ENCODE measurements around the gene EME2.

EME2 gene

GRCh38 chr16:1771188-1771863, 1.3 kb upstream of the EME2 start, which contains the start of gene NME3:
Gene NME3 (minus strand): TSS chr16:1771543. CDS start chr16:1771534, 9 bp downstream.
- no peaks in the 10 kb centered on the region for H3K27me3 ChIP-seq (ENCODE audit: control insufficient read depth, insufficient read depth, low read length)
- H3K4me3 ChIP-seq (ENCODE audit: low read length), result peak within 1 kb of the TSS; percentile 77
- peak within 1 kb of the TSS; percentile 74 for H3K9ac ChIP-seq (ENCODE audit: low read length)
- H3K4me1 ChIP-seq (ENCODE audit: control insufficient read depth, insufficient read depth, low read length), result peaks cover 27% of the 10 kb centered on the region
- no peaks in the 10 kb centered on the region for H3K9me3 ChIP-seq (ENCODE audit: control insufficient read depth, low read length)
- H3K36me3 ChIP-seq (ENCODE audit: control insufficient read depth, insufficient read depth, low read length), result no peaks in the 10 kb centered on the region

DNA sequence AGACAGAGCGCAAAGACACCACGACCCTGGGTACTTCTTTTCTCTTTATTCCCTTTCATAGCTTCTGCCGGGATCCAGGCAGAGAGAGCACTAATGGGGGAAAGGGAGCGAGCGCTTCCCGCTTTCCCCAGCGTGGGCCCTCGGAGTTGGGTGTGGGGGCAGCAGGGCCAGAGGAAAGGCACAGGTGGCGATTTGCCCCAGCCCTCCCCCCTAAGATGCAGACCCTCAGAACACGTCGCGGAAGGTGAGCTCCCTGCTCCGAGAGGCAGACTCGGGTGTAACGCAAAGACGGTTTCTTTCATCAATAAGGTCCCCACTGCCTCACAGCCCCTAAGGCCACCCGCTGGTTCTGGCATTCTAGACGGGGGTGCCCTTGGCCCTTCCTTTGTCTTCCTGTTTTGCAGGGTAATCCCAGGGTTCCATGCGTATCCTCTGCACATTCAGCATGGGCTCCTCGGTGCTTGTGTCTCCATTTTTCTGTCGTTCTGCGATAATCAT, 697 bp upstream of the EME2 start:
- Histone ChIP-seq H3K9me3 (ENCODE audit: control insufficient read depth, low read length) (no peaks in the 10 kb centered on the region), H3K4me3 (ENCODE audit: low read length) (peak overlapping the region; percentile 77), H3K4me1 (ENCODE audit: control insufficient read depth, insufficient read depth, low read length) (peaks cover 27% of the 10 kb centered on the region), H3K27me3 (ENCODE audit: control insufficient read depth, insufficient read depth, low read length) (no peaks in the 10 kb centered on the region), H3K9ac (ENCODE audit: low read length) (peak overlapping the region; percentile 74), H3K36me3 (ENCODE audit: control insufficient read depth, insufficient read depth, low read length) (no peaks in the 10 kb centered on the region)

DNA sequence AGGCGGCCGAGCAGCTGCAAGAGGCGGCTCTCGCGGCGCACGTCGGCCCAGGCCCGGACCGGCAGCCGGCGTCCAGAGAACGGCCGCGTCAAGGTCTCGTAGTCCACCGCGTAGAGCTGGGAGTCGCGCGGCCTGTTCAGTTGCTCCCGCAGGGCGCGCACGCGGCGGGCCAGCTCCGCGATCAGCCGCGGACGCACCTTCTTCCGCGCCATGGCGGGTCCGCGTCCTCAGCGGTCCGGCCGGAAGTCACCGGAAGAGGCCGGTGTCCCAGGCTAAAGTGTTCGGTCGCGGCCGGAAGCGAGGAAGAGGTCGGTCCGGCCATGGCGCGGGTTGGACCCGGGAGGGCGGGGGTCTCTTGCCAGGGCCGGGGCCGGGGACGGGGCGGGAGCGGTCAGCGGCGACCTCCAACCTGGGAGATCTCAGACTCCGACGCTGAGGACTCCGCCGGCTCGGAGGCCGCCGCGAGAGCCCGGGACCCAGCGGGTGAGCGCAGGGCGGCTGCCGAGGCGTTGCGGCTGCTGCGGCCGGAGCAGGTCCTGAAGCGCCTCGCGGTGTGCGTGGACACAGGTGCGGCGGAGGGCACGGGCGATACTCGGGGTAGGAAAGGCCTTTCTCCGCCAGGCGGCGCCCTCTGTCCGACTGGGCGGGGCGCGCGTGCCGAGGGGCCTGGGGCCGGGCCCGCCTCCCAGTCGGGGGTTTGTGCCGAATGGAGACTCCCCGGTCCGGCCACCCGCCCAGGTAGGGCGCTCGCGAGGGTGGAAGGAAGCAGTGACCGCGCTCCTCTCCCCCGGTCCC, 495 bp downstream of the EME2 start, which contains the start of gene MRPS34:
Gene MRPS34, minus strand, starts transcription at position 227 of the 795 bp plus-strand sequence. Its CDS starts 15 bp downstream, at position 212.
- peak within 1 kb of the TSS; percentile 77 for H3K4me3 ChIP-seq (ENCODE audit: low read length)
- peaks cover 27% of the 10 kb centered on the region for H3K4me1 ChIP-seq (ENCODE audit: control insufficient read depth, insufficient read depth, low read length)
- peak within 1 kb of the TSS; percentile 74 for H3K9ac ChIP-seq (ENCODE audit: low read length)
- H3K27me3 ChIP-seq (ENCODE audit: control insufficient read depth, insufficient read depth, low read length), result no peaks in the 10 kb centered on the region
- H3K9me3 ChIP-seq (ENCODE audit: control insufficient read depth, low read length), result no peaks in the 10 kb centered on the region
- no peaks in the 10 kb centered on the region for H3K36me3 ChIP-seq (ENCODE audit: control insufficient read depth, insufficient read depth, low read length)

DNA sequence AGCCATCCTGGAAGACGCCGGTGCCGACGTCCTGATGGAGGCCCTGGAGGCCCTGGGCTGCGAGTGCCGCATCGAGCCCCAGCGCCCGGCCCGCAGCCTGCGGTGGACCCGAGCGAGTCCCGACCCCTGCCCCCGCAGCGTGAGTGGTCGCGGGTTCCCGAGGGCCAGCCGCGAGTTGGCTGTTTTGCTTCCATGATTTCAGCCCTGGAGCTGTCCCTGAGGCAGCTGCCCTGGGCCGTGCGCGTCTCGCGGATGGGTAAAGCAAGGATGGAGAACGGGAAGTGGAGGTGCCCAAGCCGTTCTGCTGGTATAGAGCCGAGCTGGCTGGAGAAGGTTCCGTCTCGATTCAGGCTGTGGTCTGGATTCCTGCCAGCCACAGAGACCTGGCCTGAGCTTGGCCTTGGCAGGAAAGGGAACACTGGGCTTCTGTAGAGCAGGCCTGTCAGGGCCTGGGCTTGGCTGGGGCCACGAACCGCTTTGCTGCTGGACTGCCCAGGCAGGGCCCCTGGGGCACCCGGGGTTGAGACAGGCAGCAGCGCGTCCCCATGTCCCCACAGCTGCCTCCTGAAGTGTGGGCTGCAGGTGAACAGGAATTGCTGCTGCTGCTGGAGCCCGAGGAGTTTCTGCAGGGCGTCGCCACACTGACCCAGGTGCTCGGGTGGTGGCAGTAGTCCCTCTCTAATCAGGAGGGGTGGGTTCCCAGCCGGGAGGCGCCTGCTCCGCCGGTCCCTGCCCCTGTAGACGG, 1.3 kb downstream of the EME2 start:
- Histone ChIP-seq H3K4me3 (ENCODE audit: low read length) (peak overlapping the region; percentile 77), H3K36me3 (ENCODE audit: control insufficient read depth, insufficient read depth, low read length) (no peaks in the 10 kb centered on the region), H3K4me1 (ENCODE audit: control insufficient read depth, insufficient read depth, low read length) (peaks cover 27% of the 10 kb centered on the region), H3K27me3 (ENCODE audit: control insufficient read depth, insufficient read depth, low read length) (no peaks in the 10 kb centered on the region), H3K9ac (ENCODE audit: low read length) (peak overlapping the region; percentile 74), H3K9me3 (ENCODE audit: control insufficient read depth, low read length) (no peaks in the 10 kb centered on the region)

- Histone ChIP-seq H3K4me1 (ENCODE audit: control insufficient read depth, insufficient read depth, low read length) (peaks cover 27% of the 10 kb centered on the region), H3K4me3 (ENCODE audit: low read length) (no peak overlapping the region), H3K9ac (ENCODE audit: low read length) (peak overlapping the region; percentile 74), H3K36me3 (ENCODE audit: control insufficient read depth, insufficient read depth, low read length) (no peaks in the 10 kb centered on the region), H3K27me3 (ENCODE audit: control insufficient read depth, insufficient read depth, low read length) (no peaks in the 10 kb centered on the region), H3K9me3 (ENCODE audit: control insufficient read depth, low read length) (no peaks in the 10 kb centered on the region)
These were observed 1.8 kb downstream of the EME2 start for GRCh38 chr16:1774448-1774780.

DNA sequence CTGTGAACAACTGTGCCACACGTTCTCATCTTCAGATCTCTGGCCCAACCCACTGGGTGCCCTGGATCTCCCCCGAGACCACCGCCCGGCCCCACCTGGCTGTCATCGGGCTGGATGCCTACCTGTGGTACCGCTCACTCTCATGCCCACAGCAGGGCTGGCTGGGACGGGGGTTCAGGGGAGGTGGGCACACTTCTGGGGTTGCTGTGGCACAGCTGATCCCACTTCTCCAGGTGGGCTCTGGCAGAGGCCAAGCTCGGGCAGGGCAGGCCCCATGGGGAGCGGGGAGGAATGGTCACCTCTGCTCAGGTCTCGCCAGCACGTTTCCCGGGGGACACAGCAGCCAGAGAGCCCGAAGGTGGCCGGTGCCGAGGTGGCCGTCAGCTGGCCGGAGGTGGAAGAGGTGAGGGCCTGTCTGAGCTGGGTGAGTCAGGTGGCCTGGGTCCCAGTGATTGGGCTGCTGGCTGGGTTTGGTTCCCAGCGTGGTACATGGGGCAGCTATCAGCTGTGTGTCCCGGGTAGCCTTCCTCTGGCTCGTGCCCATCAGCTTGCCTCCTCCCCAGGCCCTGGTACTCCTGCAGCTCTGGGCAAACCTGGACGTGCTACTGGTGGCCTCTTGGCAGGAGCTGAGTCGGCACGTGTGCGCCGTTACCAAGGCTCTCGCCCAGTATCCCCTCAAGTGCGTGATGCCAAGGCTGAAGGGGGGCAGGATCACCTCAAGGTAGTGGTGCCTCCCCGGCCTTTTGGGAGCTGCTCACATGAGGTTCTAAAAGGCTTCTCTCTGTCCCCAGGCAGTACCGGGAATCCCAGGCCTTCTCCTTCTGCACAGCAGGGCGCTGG, 2.6 kb downstream of the EME2 start:
- no peaks in the 10 kb centered on the region for H3K36me3 ChIP-seq (ENCODE audit: control insufficient read depth, insufficient read depth, low read length)
- no peaks in the 10 kb centered on the region for H3K9me3 ChIP-seq (ENCODE audit: control insufficient read depth, low read length)
- H3K4me1 ChIP-seq (ENCODE audit: control insufficient read depth, insufficient read depth, low read length), result peaks cover 22% of the 10 kb centered on the region
- no peak overlapping the region for H3K9ac ChIP-seq (ENCODE audit: low read length)
- H3K27me3 ChIP-seq (ENCODE audit: control insufficient read depth, insufficient read depth, low read length), result no peaks in the 10 kb centered on the region
- H3K4me3 ChIP-seq (ENCODE audit: low read length), result no peak overlapping the region

- Histone ChIP-seq H3K27me3 (ENCODE audit: control insufficient read depth, insufficient read depth, low read length) (no peaks in the 10 kb centered on the region), H3K9me3 (ENCODE audit: control insufficient read depth, low read length) (no peaks in the 10 kb centered on the region), H3K36me3 (ENCODE audit: control insufficient read depth, insufficient read depth, low read length) (no peaks in the 10 kb centered on the region), H3K4me3 (ENCODE audit: low read length) (no peak overlapping the region), H3K4me1 (ENCODE audit: control insufficient read depth, insufficient read depth, low read length) (peaks cover 17% of the 10 kb centered on the region), H3K9ac (ENCODE audit: low read length) (no peak overlapping the region)
These were observed 3.4 kb downstream of the EME2 start for GRCh38 chr16:1775846-1776671.

GRCh38 chr16:1776672-1776955, 4.0 kb downstream of the EME2 start:
- no peaks in the 10 kb centered on the region for H3K27me3 ChIP-seq (ENCODE audit: control insufficient read depth, insufficient read depth, low read length)
- H3K9ac ChIP-seq (ENCODE audit: low read length), result no peak overlapping the region
- no peaks in the 10 kb centered on the region for H3K9me3 ChIP-seq (ENCODE audit: control insufficient read depth, low read length)
- no peak overlapping the region for H3K4me3 ChIP-seq (ENCODE audit: low read length)
- no peaks in the 10 kb centered on the region for H3K36me3 ChIP-seq (ENCODE audit: control insufficient read depth, insufficient read depth, low read length)
- peaks cover 23% of the 10 kb centered on the region for H3K4me1 ChIP-seq (ENCODE audit: control insufficient read depth, insufficient read depth, low read length)

DNA sequence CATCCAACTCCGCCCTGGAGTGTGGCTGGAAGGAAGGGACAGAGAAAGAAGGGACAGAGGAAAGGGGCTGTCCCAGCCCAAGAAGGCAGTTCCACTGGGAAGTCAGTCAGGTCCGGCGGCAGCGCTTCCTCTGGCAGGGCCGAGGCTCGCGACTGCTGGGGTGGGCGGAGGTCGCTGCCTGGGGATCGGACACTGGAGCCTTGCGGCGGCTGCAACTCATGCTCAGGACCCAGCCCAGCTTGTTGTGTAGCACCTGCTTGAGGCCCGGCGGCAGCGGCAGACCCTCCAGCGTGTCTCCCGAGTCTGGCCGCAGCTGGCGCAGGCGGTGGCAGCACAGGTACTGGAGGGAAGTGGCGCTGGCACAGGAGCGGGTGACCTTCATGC, 4.4 kb downstream of the EME2 start:
- Histone ChIP-seq H3K36me3 (ENCODE audit: control insufficient read depth, insufficient read depth, low read length) (no peaks in the 10 kb centered on the region), H3K4me3 (ENCODE audit: low read length) (no peak overlapping the region), H3K27me3 (ENCODE audit: control insufficient read depth, insufficient read depth, low read length) (no peaks in the 10 kb centered on the region), H3K9me3 (ENCODE audit: control insufficient read depth, low read length) (no peaks in the 10 kb centered on the region), H3K4me1 (ENCODE audit: control insufficient read depth, insufficient read depth, low read length) (peaks cover 23% of the 10 kb centered on the region), H3K9ac (ENCODE audit: low read length) (no peak overlapping the region)

GRCh38 chr16:1777375-1778199, 5.0 kb downstream of the EME2 start:
- Histone ChIP-seq H3K36me3 (ENCODE audit: control insufficient read depth, insufficient read depth, low read length) (no peaks in the 10 kb centered on the region), H3K4me1 (ENCODE audit: control insufficient read depth, insufficient read depth, low read length) (peaks cover 20% of the 10 kb centered on the region), H3K27me3 (ENCODE audit: control insufficient read depth, insufficient read depth, low read length) (no peaks in the 10 kb centered on the region), H3K4me3 (ENCODE audit: low read length) (no peak overlapping the region), H3K9me3 (ENCODE audit: control insufficient read depth, low read length) (no peaks in the 10 kb centered on the region), H3K9ac (ENCODE audit: low read length) (no peak overlapping the region)
